ENCODE results near the gene ARHGEF40. TPM values are rescaled to one million over a fixed set of nuclear protein-coding genes. Genes with fewer than 3 reads are reported as not detected.

ARHGEF40 gene
- total RNA-seq, 1 experiment from 2014 or later = 74.2 TPM

DNA sequence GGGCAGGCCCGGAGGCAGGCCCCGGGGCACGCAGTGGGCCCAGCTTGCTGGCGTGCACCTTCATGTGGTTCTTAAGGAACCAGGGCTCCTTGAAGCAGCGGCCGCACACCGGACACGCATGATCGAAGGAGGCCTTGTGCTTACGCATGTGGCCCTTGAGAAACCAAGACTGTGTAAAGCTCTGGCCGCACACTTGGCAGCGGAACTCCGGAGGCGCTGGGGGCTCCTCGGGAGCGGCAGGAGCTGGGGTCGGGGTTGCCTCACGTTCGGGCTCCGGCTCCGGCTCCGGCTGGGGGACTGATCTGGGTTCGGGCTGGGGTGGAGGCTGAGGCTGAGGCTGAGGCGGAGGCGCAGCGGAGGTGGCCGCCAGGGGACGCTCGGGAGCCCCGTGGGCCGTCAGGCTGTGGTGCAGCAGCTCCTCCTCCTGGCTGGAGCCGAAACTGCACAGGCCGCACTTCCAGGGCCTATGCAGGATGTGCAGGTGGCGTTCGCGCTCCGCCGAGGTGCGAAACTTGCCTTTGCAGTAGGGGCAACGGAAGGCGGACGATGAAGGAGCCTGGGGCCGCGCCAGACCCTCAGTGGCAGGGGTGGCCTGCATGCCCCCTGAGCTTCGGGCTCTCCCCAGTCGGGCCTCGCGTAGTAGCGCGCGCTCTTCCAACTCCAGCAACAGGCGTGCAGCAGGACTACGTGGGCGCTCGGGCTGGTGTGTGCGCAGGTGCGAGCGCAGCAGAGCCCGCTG, 22.3 kb downstream of the ARHGEF40 start:
- POLR2A ChIA-PET = interaction anchor here (0.7 to 7.0 kb wide), 8 partner anchors 8 to 78 kb away, joined by 3 to 74 read pairs (median 5); partner anchors contain the start of gene ARHGEF40
- Mint-ChIP-seq H3K27ac (peak overlapping the region; percentile 94), H3K4me3 (peak overlapping the region; percentile 66), H3K9me3 (no peaks in the 10 kb centered on the region), H3K36me3 (peaks cover 43% of the 10 kb centered on the region), H3K27me3 (ENCODE audit: low read depth) (no peaks in the 10 kb centered on the region), H3K4me1 (peaks cover 64% of the 10 kb centered on the region)
- CTCF ChIA-PET = interaction anchor here (0.5 to 7.5 kb wide), 35 partner anchors 9 to 1766 kb away, joined by 3 to 321 read pairs (median 5); partner anchors contain the start of genes ARHGEF40, SLC39A2 and TMEM253
- DNase-seq (ENCODE audit: low spot score) (peak; percentile 94), ATAC-seq (peak; percentile 27)
- TF ChIP-seq KAT7 (CRISPR knock-in tag; IDR thresholded peaks at IDR 0.05; ENCODE audit: borderline replicate concordance) (peak; percentile 71; the same call in 1 of the 2 replicates), RORB (CRISPR knock-in tag; IDR thresholded peaks at IDR 0.05) (no peak), ZNF671 (CRISPR knock-in tag; IDR thresholded peaks at IDR 0.05) (no peak), TEAD4 (CRISPR knock-in tag; IDR thresholded peaks at IDR 0.05) (no peak), CBFB (CRISPR knock-in tag; IDR thresholded peaks at IDR 0.05; ENCODE audit: low read depth) (peak; percentile 84; the same call in 1 of the 2 replicates), ZNF263 (CRISPR knock-in tag; IDR thresholded peaks at IDR 0.05; ENCODE audit: low read depth) (no peak), FOXP1 (CRISPR knock-in tag; IDR thresholded peaks at IDR 0.05; ENCODE audit: borderline replicate concordance) (peak; percentile 64; the same call in 1 of the 2 replicates), IRF2 (CRISPR knock-in tag; IDR thresholded peaks at IDR 0.05; ENCODE audit: borderline replicate concordance, low read depth) (no peak), GABPB1 (CRISPR knock-in tag; IDR thresholded peaks at IDR 0.05) (peak; percentile 82), NR1H2 (CRISPR knock-in tag; IDR thresholded peaks at IDR 0.05) (no peak), NFYB (CRISPR knock-in tag; conservative IDR thresholded peaks at IDR 0.05; ENCODE audit: low read depth) (peak; percentile 28; the same call in 1 of the 2 replicates), OVOL2 (CRISPR knock-in tag; IDR thresholded peaks at IDR 0.05; ENCODE audit: borderline replicate concordance) (no peak), TEAD1 (CRISPR knock-in tag; IDR thresholded peaks at IDR 0.05) (peak; percentile 58; the same call in 1 of the 2 replicates), ATF1 (CRISPR knock-in tag; IDR thresholded peaks at IDR 0.05) (0 out of 2 replicates have a peak, but pooled peaks have one; percentile 73), ETV6 (CRISPR knock-in tag; IDR thresholded peaks at IDR 0.05) (peak; percentile 97), NR3C1 (CRISPR knock-in tag; conservative IDR thresholded peaks at IDR 0.05; ENCODE audit: low read depth) (no peak), NFE2L1 (CRISPR knock-in tag; IDR thresholded peaks at IDR 0.05) (peak; percentile 88; the same call in 1 of the 2 replicates), NFATC4 (CRISPR knock-in tag; IDR thresholded peaks at IDR 0.05) (no peak), ZNF317 (CRISPR knock-in tag; IDR thresholded peaks at IDR 0.05; ENCODE audit: borderline replicate concordance, low read depth) (no peak), PRRX2 (CRISPR knock-in tag; IDR thresholded peaks at IDR 0.05) (no peak), JUN (CRISPR knock-in tag; IDR thresholded peaks at IDR 0.05) (no peak), FOXK1 (CRISPR knock-in tag; IDR thresholded peaks at IDR 0.05) (peak; percentile 82; the same call in 1 of the 2 replicates), GTF2I (CRISPR knock-in tag; conservative IDR thresholded peaks at IDR 0.05) (no peak), EMX1 (CRISPR knock-in tag; IDR thresholded peaks at IDR 0.05) (no peak), JAZF1 (CRISPR knock-in tag; IDR thresholded peaks at IDR 0.05) (no peak), MYBL2 (CRISPR knock-in tag; IDR thresholded peaks at IDR 0.05) (peak; percentile 80), NR2C2 (CRISPR knock-in tag; IDR thresholded peaks at IDR 0.05) (no peak)
- TF ChIP-seq, protein P1, sequence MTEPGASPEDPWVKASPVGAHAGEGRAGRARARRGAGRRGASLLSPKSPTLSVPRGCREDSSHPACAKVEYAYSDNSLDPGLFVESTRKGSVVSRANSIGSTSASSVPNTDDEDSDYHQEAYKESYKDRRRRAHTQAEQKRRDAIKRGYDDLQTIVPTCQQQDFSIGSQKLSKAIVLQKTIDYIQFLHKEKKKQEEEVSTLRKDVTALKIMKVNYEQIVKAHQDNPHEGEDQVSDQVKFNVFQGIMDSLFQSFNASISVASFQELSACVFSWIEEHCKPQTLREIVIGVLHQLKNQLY (CRISPR knock-in tag; IDR thresholded peaks at IDR 0.05) = 0 out of 2 replicates have a peak, but pooled peaks have one; percentile 48
- TF ChIP-seq, protein P2, sequence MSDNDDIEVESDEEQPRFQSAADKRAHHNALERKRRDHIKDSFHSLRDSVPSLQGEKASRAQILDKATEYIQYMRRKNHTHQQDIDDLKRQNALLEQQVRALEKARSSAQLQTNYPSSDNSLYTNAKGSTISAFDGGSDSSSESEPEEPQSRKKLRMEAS (CRISPR knock-in tag; IDR thresholded peaks at IDR 0.05) = peak; percentile 94
- TF ChIP-seq, protein P3, sequence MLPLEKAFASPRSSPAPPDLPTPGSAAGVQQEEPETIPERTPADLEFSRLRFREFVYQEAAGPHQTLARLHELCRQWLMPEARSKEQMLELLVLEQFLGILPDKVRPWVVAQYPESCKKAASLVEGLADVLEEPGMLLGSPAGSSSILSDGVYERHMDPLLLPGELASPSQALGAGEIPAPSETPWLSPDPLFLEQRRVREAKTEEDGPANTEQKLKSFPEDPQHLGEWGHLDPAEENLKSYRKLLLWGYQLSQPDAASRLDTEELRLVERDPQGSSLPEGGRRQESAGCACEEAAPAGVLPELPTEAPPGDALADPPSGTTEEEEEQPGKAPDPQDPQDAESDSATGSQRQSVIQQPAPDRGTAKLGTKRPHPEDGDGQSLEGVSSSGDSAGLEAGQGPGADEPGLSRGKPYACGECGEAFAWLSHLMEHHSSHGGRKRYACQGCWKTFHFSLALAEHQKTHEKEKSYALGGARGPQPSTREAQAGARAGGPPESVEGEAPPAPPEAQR (CRISPR knock-in tag; IDR thresholded peaks at IDR 0.05) = no peak
- TF ChIP-seq, protein P4, sequence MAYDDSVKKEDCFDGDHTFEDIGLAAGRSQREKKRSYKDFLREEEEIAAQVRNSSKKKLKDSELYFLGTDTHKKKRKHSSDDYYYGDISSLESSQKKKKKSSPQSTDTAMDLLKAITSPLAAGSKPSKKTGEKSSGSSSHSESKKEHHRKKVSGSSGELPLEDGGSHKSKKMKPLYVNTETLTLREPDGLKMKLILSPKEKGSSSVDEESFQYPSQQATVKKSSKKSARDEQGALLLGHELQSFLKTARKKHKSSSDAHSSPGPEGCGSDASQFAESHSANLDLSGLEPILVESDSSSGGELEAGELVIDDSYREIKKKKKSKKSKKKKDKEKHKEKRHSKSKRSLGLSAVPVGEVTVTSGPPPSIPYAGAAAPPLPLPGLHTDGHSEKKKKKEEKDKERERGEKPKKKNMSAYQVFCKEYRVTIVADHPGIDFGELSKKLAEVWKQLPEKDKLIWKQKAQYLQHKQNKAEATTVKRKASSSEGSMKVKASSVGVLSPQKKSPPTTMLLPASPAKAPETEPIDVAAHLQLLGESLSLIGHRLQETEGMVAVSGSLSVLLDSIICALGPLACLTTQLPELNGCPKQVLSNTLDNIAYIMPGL (CRISPR knock-in tag; IDR thresholded peaks at IDR 0.05) = peak; percentile 92
- TF ChIP-seq, protein P5, sequence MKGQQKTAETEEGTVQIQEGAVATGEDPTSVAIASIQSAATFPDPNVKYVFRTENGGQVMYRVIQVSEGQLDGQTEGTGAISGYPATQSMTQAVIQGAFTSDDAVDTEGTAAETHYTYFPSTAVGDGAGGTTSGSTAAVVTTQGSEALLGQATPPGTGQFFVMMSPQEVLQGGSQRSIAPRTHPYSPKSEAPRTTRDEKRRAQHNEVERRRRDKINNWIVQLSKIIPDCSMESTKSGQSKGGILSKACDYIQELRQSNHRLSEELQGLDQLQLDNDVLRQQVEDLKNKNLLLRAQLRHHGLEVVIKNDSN (CRISPR knock-in tag; IDR thresholded peaks at IDR 0.05) = 0 out of 2 replicates have a peak, but pooled peaks have one; percentile 22
- TF ChIP-seq, protein P6, sequence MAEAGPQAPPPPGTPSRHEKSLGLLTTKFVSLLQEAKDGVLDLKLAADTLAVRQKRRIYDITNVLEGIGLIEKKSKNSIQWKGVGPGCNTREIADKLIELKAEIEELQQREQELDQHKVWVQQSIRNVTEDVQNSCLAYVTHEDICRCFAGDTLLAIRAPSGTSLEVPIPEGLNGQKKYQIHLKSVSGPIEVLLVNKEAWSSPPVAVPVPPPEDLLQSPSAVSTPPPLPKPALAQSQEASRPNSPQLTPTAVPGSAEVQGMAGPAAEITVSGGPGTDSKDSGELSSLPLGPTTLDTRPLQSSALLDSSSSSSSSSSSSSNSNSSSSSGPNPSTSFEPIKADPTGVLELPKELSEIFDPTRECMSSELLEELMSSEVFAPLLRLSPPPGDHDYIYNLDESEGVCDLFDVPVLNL (CRISPR knock-in tag; IDR thresholded peaks at IDR 0.05; ENCODE audit: borderline replicate concordance, low read depth) = no peak

Data from WTC11 (cell line).